Muscle of leg (tissue), 16 donors: ENCODE data around the gene LPXN. TPM values are rescaled to one million over a fixed set of nuclear protein-coding genes. Genes with fewer than 3 reads are reported as not detected.
A peak's percentile ranks its signal among the peaks of the same experiment; 100 is the strongest.

Experiments
- DNase-seq: peaks from one replicate; pipeline ENCODE4 v3.0.0; 2013
- H3K27ac ChIP-seq: one replicate; pipeline ENCODE4 v1.5.1; 2013; ENCODE audit warnings: mild to moderate bottlenecking, low read length, control low read depth
- H3K27me3 ChIP-seq: one replicate; pipeline ENCODE4 v1.6.1; 2013; ENCODE audit warnings: low read length; ENCODE audit not compliant: control insufficient read depth, insufficient read depth
- H3K36me3 ChIP-seq: one replicate; pipeline ENCODE4 v1.6.1; 2013; ENCODE audit warnings: low read length; ENCODE audit not compliant: control insufficient read depth, insufficient read depth
- H3K4me1 ChIP-seq: one replicate; pipeline ENCODE4 v1.6.1; 2013; ENCODE audit warnings: low read length; ENCODE audit not compliant: control insufficient read depth, insufficient read depth
- H3K4me3 ChIP-seq: one replicate; pipeline ENCODE4 v1.5.1; 2013; ENCODE audit warnings: low read length, control low read depth
- H3K9me3 ChIP-seq: replicated peaks from 2 replicates; pipeline ENCODE4 v1.6.1; 2013; ENCODE audit warnings: low read depth, low read length; ENCODE audit not compliant: control insufficient read depth
- WGBS: methylation state at CpG from one replicate; pipeline ENCODE4 v1.1.5; 2013; ENCODE audit warnings: missing lambda C conversion rate; ENCODE audit not compliant: insufficient coverage; 5-methylcytosine and 5-hydroxymethylcytosine counted together
- long read RNA-seq, 11 donors: transcript quantifications; one replicate each; lab custom pipeline, GENCODE V29; 2026
- polyA plus RNA-seq, 8 donors: library from polyadenylated mRNA; unstranded; fragments of 120-200 nt; gene quantifications; one replicate each; pipeline versions ENCODE4 v1.2.1 to v1.2.3, GENCODE V29; 2013; ENCODE audit warnings: inconsistent platforms in 1 of 8, low replicate concordance in 1 of 8; ENCODE audit not compliant: insufficient read length in 8 of 8, insufficient read depth in 1 of 8
- total RNA-seq: library from RNA; stranded (reverse); fragments of 120-200 nt; gene quantifications from one replicate; pipeline ENCODE4 v1.2.4, GENCODE V29; 2013

LPXN gene
- total RNA-seq: 3.3 TPM
- polyA plus RNA-seq: 1 to 10 TPM; 2.6 to 5.6 (median 3.9) TPM
- long read RNA-seq, donor 1: 0 reads
- long read RNA-seq, donor 2: 0 reads
- long read RNA-seq, donor 3: 0 reads
- long read RNA-seq, donor 4: 0 reads
- long read RNA-seq, donor 5, partial matches to known transcripts: 0 of 2 reads
- long read RNA-seq, donor 5, other reads (novel, unspliced or antisense): 0 of 2 reads
- long read RNA-seq, donor 6: 0 reads
- long read RNA-seq, donor 7: 0 reads
- long read RNA-seq, donor 8: 0 reads
- long read RNA-seq, donor 9: 0 reads
- long read RNA-seq, donor 10: 0 reads
- long read RNA-seq, donor 11: 0 reads

DNA sequence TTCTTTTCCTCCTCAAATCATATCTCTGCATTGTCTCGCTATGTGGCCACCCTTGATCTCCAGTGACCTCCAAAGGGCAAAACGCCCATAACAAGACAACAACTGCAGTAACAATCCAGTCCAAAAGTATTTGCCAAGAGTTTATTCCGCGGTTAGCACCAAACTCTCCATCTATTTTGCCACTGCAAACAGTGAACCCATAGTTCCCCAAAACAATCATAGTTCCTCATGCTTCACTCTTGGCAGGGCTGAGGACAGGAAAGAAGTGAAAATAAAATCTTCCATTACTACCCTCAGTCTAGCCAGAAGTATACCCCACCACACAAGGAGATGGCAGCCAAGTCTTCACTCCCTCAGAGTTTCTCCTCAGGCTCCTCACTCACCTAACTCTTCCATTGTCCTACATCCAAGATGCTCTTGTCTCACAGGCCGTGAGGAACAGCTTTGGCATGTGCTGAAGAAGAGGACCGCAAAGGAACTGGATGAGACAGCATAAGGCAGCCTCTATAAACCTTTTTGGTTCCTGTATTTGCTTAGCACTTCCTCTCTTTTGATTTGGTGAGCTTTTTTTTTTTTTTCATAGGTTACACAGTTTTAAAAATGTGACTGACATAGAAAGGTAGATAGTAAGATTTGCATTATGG is at the start of gene LPXN:
Gene LPXN (minus strand): TSS at position 480 of the 644 bp plus-strand sequence. CDS start 84 bp downstream, at position 396.
- DNase-seq: peak; percentile 41
- peaks cover 4% of the 10 kb centered on the region for H3K4me1 ChIP-seq

GRCh38 chr11:58625086-58625485 is 49.4 kb upstream of the LPXN start:
- peak; percentile 49 for DNase-seq

More for the DNA sequence above, at the start of gene LPXN:
- H3K27me3 ChIP-seq: no peaks in the 10 kb centered on the region
- no peaks in the 10 kb centered on the region for H3K9me3 ChIP-seq
- no peaks in the 10 kb centered on the region for H3K36me3 ChIP-seq
- 69% methylated on average over 2 of the region's 6 CpGs for WGBS
- no peak within 1 kb of the TSS for H3K4me3 ChIP-seq
- H3K27ac ChIP-seq: peak within 1 kb of the TSS; percentile 11

GRCh38 chr11:58622344-58622743 is 46.7 kb upstream of the LPXN start, which contains the start of gene CNTF:
TSS of gene CNTF (plus strand) at chr11:58622665. CDS start at chr11:58622753, 88 bp downstream.
- peaks cover 46% of the 10 kb centered on the region for H3K36me3 ChIP-seq

More at GRCh38 chr11:58625086-58625485, 49.4 kb upstream of the LPXN start:
- no peak overlapping the region for H3K27ac ChIP-seq
- H3K4me3 ChIP-seq: no peak overlapping the region
- no peaks in the 10 kb centered on the region for H3K9me3 ChIP-seq
- H3K27me3 ChIP-seq: no peaks in the 10 kb centered on the region
- peaks cover 29% of the 10 kb centered on the region for H3K36me3 ChIP-seq
- WGBS: no CpG with 5 or more reads among the region's 4 CpGs
- peaks cover 2% of the 10 kb centered on the region for H3K4me1 ChIP-seq

GRCh38 chr11:58621586-58622262 is 46.1 kb upstream of the LPXN start:
- Histone ChIP-seq H3K4me1 (peaks cover 2% of the 10 kb centered on the region), H3K36me3 (peaks cover 48% of the 10 kb centered on the region), H3K9me3 (no peaks in the 10 kb centered on the region), H3K4me3 (no peak overlapping the region), H3K27ac (no peak overlapping the region), H3K27me3 (no peaks in the 10 kb centered on the region)
- WGBS: no CpG with 5 or more reads among the region's 4 CpGs
- DNase-seq: no peak

More at GRCh38 chr11:58622344-58622743, 46.7 kb upstream of the LPXN start, which contains the start of gene CNTF:
- H3K4me3 ChIP-seq: no peak within 1 kb of the TSS
- no peaks in the 10 kb centered on the region for H3K27me3 ChIP-seq
- WGBS: no CpG with 5 or more reads among the region's 2 CpGs
- DNase-seq: no peak
- H3K27ac ChIP-seq: no peak within 1 kb of the TSS
- peaks cover 2% of the 10 kb centered on the region for H3K4me1 ChIP-seq
- no peaks in the 10 kb centered on the region for H3K9me3 ChIP-seq

DNA sequence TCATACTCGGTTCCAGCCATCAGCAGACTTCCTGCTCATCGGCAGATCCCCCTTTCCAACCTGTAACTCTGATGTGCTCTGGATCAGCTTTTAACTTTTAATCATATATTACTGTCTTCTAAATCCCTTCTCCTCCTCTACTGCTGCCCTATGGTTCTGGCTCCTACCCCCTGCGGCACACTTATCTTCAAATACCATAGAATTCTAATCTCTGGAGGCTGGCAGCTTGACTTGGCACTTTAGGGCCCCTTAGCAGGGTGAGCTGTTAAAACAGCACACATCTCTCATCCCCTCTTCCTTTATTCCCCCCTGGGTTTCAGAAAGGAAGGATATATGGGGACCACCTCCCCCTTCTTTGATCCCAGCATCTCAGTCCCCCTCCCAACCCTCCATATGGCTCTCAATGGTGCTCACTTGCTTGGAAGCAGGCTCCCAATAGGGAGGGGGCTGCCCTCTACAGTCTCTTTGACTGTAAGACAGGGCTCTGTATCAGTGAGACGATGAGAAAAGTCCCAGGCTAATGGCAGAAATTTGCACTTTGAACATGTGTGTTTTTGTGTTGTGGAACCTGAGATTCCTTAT is 42.4 kb upstream of the LPXN start:
- Histone ChIP-seq H3K36me3 (peaks cover 39% of the 10 kb centered on the region), H3K27me3 (no peaks in the 10 kb centered on the region), H3K4me1 (no peaks in the 10 kb centered on the region), H3K4me3 (no peak overlapping the region), H3K9me3 (no peaks in the 10 kb centered on the region), H3K27ac (no peak overlapping the region)
- WGBS: 73% methylated on average over 4 of the region's 4 CpGs
- no peak for DNase-seq

- WGBS: 56% methylated on average over 3 of the region's 4 CpGs
- Histone ChIP-seq H3K27ac (no peak overlapping the region), H3K9me3 (no peaks in the 10 kb centered on the region), H3K4me1 (no peaks in the 10 kb centered on the region), H3K27me3 (no peaks in the 10 kb centered on the region), H3K36me3 (peaks cover 40% of the 10 kb centered on the region), H3K4me3 (no peak overlapping the region)
- peak; percentile 15 for DNase-seq
These were observed 40.9 kb upstream of the LPXN start for GRCh38 chr11:58616594-58616993.

GRCh38 chr11:58615559-58615958 is 39.9 kb upstream of the LPXN start:
- no peaks in the 10 kb centered on the region for H3K4me1 ChIP-seq
- H3K36me3 ChIP-seq: peaks cover 43% of the 10 kb centered on the region
- no peaks in the 10 kb centered on the region for H3K9me3 ChIP-seq
- no peak overlapping the region for H3K27ac ChIP-seq
- H3K4me3 ChIP-seq: no peak overlapping the region
- no peak for DNase-seq
- no CpG with 5 or more reads among the region's 1 CpG for WGBS
- no peaks in the 10 kb centered on the region for H3K27me3 ChIP-seq

DNA sequence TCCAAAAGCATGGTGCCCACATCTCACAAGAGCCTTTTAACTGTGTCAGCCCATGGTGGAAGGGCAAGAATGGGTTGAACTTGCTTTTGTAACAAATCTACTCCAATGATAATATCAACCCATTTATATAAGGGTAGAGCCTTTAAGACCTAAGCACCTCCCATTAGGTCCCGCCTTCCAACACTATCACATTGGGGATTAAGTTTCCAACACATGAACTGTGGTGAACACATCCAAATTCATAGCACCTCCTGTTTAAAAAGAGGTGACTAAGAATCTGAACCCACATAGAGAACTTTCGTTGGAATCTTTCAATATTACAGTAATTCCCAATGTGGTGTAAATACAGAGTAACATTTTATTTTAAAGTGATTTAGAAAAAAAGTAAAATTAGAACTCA is 37.6 kb upstream of the LPXN start:
- no peak overlapping the region for H3K4me3 ChIP-seq
- no peaks in the 10 kb centered on the region for H3K9me3 ChIP-seq
- no peak overlapping the region for H3K27ac ChIP-seq
- no peak for DNase-seq
- no peaks in the 10 kb centered on the region for H3K27me3 ChIP-seq
- no CpG with 5 or more reads among the region's 2 CpGs for WGBS
- H3K36me3 ChIP-seq: peaks cover 35% of the 10 kb centered on the region
- no peaks in the 10 kb centered on the region for H3K4me1 ChIP-seq

GRCh38 chr11:58609723-58610122 is 34.1 kb upstream of the LPXN start:
- no peaks in the 10 kb centered on the region for H3K4me1 ChIP-seq
- peaks cover 19% of the 10 kb centered on the region for H3K36me3 ChIP-seq
- no peak overlapping the region for H3K27ac ChIP-seq
- 71% methylated on average over 1 of the region's 8 CpGs for WGBS
- H3K9me3 ChIP-seq: no peaks in the 10 kb centered on the region
- no peak overlapping the region for H3K4me3 ChIP-seq
- H3K27me3 ChIP-seq: no peaks in the 10 kb centered on the region
- peak; percentile 22 for DNase-seq

DNA sequence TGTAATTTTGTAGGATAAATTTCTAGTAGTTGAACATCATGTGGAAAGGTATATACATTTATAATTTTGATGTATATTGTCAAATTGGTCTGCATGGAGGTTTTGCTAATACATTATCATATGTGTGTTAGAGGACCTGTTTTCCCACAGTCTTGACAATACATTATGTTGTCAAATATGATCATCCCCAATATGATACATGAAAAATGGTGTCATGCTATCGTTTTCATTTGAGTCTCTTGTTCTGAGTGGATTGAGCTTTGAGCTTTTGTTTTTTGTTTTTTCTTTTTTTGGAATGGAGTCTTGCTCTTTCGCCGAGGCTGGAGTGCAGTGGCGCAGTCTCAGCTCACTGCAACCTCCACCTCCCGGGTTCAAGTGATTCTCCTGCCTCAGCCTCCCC is 32.7 kb upstream of the LPXN start:
- no peak overlapping the region for H3K27ac ChIP-seq
- no peak for DNase-seq
- no CpG with 5 or more reads among the region's 5 CpGs for WGBS
- no peaks in the 10 kb centered on the region for H3K4me1 ChIP-seq
- no peaks in the 10 kb centered on the region for H3K27me3 ChIP-seq
- no peak overlapping the region for H3K4me3 ChIP-seq
- H3K36me3 ChIP-seq: peaks cover 16% of the 10 kb centered on the region
- no peaks in the 10 kb centered on the region for H3K9me3 ChIP-seq
